ENCODE data around the gene SLC25A10. TPM values are rescaled to one million over a fixed set of nuclear protein-coding genes. Genes with fewer than 3 reads are reported as not detected.

Gene SLC25A10
- total RNA-seq, 1 experiment from 2014 or later = 29.2 TPM

Other genes with a start within 250 kb of the SLC25A10 start
- 9,784 and 9,807 TPM in 2 replicates for gene ACTG1, start 199.5 kb upstream of the SLC25A10 start, total RNA-seq (2014; rRNA removed; shearing (Covaris generic))
- gene FSCN2, start 183.9 kb upstream of the SLC25A10 start, total RNA-seq (2014; rRNA removed; shearing (Covaris generic)) = 0.61 and 1.4 TPM in 2 replicates
- 26.0 and 28.1 TPM in 2 replicates for gene FAAP100, start 159.9 kb upstream of the SLC25A10 start, total RNA-seq (2014; rRNA removed; shearing (Covaris generic))
- gene NPLOC4, start 75.2 kb upstream of the SLC25A10 start, total RNA-seq (2014; rRNA removed; shearing (Covaris generic)) = 72.7 and 111 TPM in 2 replicates
- gene TSPAN10, start 75.1 kb upstream of the SLC25A10 start, total RNA-seq (2014; rRNA removed; shearing (Covaris generic)) = 0.47 TPM in 1 of 2 replicates, not detected in the other
- not detected in 2 replicates for gene PDE6G, start 55.7 kb upstream of the SLC25A10 start, total RNA-seq (2014; rRNA removed; shearing (Covaris generic))
- 49.7 and 82.3 TPM in 2 replicates for gene OXLD1, start 45.7 kb upstream of the SLC25A10 start, total RNA-seq (2014; rRNA removed; shearing (Covaris generic))
- gene CCDC137, start 45.5 kb upstream of the SLC25A10 start, total RNA-seq (2014; rRNA removed; shearing (Covaris generic)) = 41.2 and 48.5 TPM in 2 replicates
- gene ARL16, start 28.5 kb upstream of the SLC25A10 start, total RNA-seq (2014; rRNA removed; shearing (Covaris generic)) = 41.0 and 53.3 TPM in 2 replicates
- 126 and 146 TPM in 2 replicates for gene HGS, start 28.3 kb upstream of the SLC25A10 start, total RNA-seq (2014; rRNA removed; shearing (Covaris generic))
- 19.5 and 34.3 TPM in 2 replicates for gene MRPL12, start 8.9 kb upstream of the SLC25A10 start, total RNA-seq (2014; rRNA removed; shearing (Covaris generic))
- gene GCGR, start 91.9 kb downstream of the SLC25A10 start, total RNA-seq (2014; rRNA removed; shearing (Covaris generic)) = not detected in 2 replicates
- 154 and 180 TPM in 2 replicates for gene MCRIP1, start 121.0 kb downstream of the SLC25A10 start, total RNA-seq (2014; rRNA removed; shearing (Covaris generic))
- not detected in 2 replicates for gene PPP1R27, start 122.8 kb downstream of the SLC25A10 start, total RNA-seq (2014; rRNA removed; shearing (Covaris generic))
- gene P4HB, start 148.3 kb downstream of the SLC25A10 start, total RNA-seq (2014; rRNA removed; shearing (Covaris generic)) = 1,635 and 2,300 TPM in 2 replicates
- gene ARHGDIA, start 159.1 kb downstream of the SLC25A10 start, total RNA-seq (2014; rRNA removed; shearing (Covaris generic)) = 276 and 304 TPM in 2 replicates
- gene ALYREF, start 179.3 kb downstream of the SLC25A10 start, total RNA-seq (2014; rRNA removed; shearing (Covaris generic)) = 482 and 554 TPM in 2 replicates
- 416 and 712 TPM in 2 replicates for gene ANAPC11, start 179.4 kb downstream of the SLC25A10 start, total RNA-seq (2014; rRNA removed; shearing (Covaris generic))
- gene NPB, start 190.0 kb downstream of the SLC25A10 start, total RNA-seq (2014; rRNA removed; shearing (Covaris generic)) = 0.56 and 0.84 TPM in 2 replicates
- 68.8 and 74.2 TPM in 2 replicates for gene PCYT2, start 199.1 kb downstream of the SLC25A10 start, total RNA-seq (2014; rRNA removed; shearing (Covaris generic))
- 23.9 and 34.7 TPM in 2 replicates for gene SIRT7, start 205.9 kb downstream of the SLC25A10 start, total RNA-seq (2014; rRNA removed; shearing (Covaris generic))
- 25.2 and 30.9 TPM in 2 replicates for gene MAFG, start 215.5 kb downstream of the SLC25A10 start, total RNA-seq (2014; rRNA removed; shearing (Covaris generic))
- 67.3 and 83.5 TPM in 2 replicates for gene PYCR1, start 225.0 kb downstream of the SLC25A10 start, total RNA-seq (2014; rRNA removed; shearing (Covaris generic))
- gene MYADML2, start 234.9 kb downstream of the SLC25A10 start, total RNA-seq (2014; rRNA removed; shearing (Covaris generic)) = not detected in 2 replicates
- gene NOTUM, start 248.9 kb downstream of the SLC25A10 start, total RNA-seq (2014; rRNA removed; shearing (Covaris generic)) = 1.4 and 2.4 TPM in 2 replicates

Data from SJSA1 (cell line).